ACC112 (cell line): ENCODE measurements around the gene ARHGAP29.
"Not testable (repeated sequence)": the region's sequence is repeated elsewhere in the genome, so short reads cannot be mapped to it uniquely, and the experiment has no call there.

ENCODE experiments used
- H2AFZ ChIP-seq: fragments of 200-600 bp; sonication (generic); one replicate; pipeline ENCODE4 v1.6.0; 2017; ENCODE audit warnings: antibody characterized with exemption, low read length; ENCODE audit not compliant: unreplicated experiment
- H3K27ac ChIP-seq: fragments of 200-600 bp; sonication (generic); 2 replicates; pipeline ENCODE4 v1.5.1; 2014; ENCODE audit warnings: low read depth, mild to moderate bottlenecking, antibody characterized with exemption, low read length, moderate library complexity
- H3K27me3 ChIP-seq: fragments of 200-600 bp; sonication (generic); 2 replicates; pipeline ENCODE4 v1.6.1; 2014; ENCODE audit warnings: mild to moderate bottlenecking, antibody characterized with exemption, low read length, moderate library complexity, mixed read lengths; ENCODE audit not compliant: insufficient read depth
- H3K36me3 ChIP-seq: fragments of 200-600 bp; sonication (generic); 2 replicates; pipeline ENCODE4 v1.6.1; 2016; ENCODE audit warnings: mild to moderate bottlenecking, antibody characterized with exemption, low read length, moderate library complexity, mixed read lengths; ENCODE audit not compliant: insufficient read depth
- H3K4me1 ChIP-seq: fragments of 200-600 bp; sonication (generic); one replicate; pipeline ENCODE4 v1.6.1; 2016; ENCODE audit warnings: low read length, mixed read lengths; ENCODE audit not compliant: insufficient read depth, unreplicated experiment, control insufficient read depth
- H3K4me3 ChIP-seq: fragments of 200-600 bp; sonication (generic); 2 replicates; pipeline ENCODE4 v1.5.1; 2014; ENCODE audit warnings: mild to moderate bottlenecking, low read depth, low read length
- H3K79me2 ChIP-seq: fragments of 200-600 bp; sonication (generic); one replicate; pipeline ENCODE4 v1.6.0; 2016; ENCODE audit warnings: low read length; ENCODE audit not compliant: control insufficient read depth, unreplicated experiment, insufficient read depth

The ARHGAP29 gene

DNA sequence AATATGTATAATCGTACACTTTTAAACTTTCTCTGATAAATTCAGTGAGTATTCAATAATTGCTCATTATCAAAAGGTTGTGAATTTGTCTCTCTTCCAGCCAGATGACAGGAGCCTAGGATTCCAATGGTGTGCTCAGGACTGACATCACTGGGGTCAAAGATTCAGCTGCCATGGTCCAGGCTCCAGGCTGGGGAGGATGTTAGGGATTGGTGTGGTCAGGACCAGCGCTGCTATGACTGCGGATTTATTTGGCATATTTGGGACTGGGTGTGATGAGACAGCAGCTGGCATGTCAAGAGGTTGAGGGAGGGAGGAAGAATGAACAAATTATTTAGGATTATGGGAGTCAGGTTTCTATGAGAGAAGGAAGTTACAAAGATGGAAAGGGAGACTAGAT lies 68.3 kb downstream of the ARHGAP29 start:
- Histone ChIP-seq H3K27me3 (no peaks in the 10 kb centered on the region), H3K36me3 (peaks cover 41% of the 10 kb centered on the region), H3K79me2 (peaks cover 4% of the 10 kb centered on the region), H3K4me3 (no peak overlapping the region), H3K27ac (no peak overlapping the region), H2AFZ (no peak overlapping the region), H3K4me1 (no peaks in the 10 kb centered on the region)

DNA sequence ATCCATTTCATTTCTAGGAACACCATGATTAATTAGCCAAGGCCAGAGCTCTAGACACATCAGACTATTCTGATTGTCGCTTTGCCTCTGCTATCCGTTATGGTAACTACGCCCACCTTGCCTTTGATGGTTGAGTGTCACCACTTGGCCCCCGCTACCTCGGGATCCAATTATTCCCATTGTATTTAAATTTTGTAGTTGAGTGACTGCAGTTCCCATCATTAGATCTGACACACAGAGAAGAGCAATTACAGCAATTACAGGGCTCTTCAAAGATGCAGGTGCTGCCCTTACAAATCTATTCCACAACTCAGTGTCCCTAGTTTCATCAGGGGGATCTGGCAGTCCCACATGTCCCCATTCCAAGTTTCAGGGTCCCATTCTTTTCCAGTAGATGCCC lies 71.5 kb downstream of the ARHGAP29 start:
- no peak overlapping the region for H3K4me3 ChIP-seq
- no peaks in the 10 kb centered on the region for H3K27me3 ChIP-seq
- no peak overlapping the region for H2AFZ ChIP-seq
- H3K36me3 ChIP-seq, result peaks cover 11% of the 10 kb centered on the region
- no peak overlapping the region for H3K27ac ChIP-seq
- H3K4me1 ChIP-seq, result peaks cover 4% of the 10 kb centered on the region
- no peaks in the 10 kb centered on the region for H3K79me2 ChIP-seq

DNA sequence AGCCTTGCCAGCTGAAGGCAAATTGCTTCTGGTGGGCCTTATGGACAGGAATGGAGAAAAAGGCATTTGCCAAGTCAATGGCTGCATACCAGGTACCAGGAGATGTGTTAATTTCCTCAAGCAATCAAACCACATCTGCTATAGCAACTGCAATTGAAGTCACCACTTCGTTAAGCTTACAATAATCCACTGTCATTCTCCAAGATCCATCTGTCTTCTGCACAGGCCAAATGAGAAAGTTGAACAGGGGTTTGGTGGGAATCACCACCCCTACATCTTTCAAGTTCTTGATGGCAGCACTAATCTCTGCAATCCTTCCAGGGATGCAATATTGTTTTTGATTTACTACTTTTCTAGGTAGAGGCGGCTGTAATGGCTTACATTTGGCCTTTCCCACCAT lies 72.5 kb downstream of the ARHGAP29 start:
- not testable (repeated sequence) for H3K36me3 ChIP-seq, H3K27me3 ChIP-seq, H3K79me2 ChIP-seq, H3K4me1 ChIP-seq, H3K4me3 ChIP-seq, H2AFZ ChIP-seq, H3K27ac ChIP-seq

DNA sequence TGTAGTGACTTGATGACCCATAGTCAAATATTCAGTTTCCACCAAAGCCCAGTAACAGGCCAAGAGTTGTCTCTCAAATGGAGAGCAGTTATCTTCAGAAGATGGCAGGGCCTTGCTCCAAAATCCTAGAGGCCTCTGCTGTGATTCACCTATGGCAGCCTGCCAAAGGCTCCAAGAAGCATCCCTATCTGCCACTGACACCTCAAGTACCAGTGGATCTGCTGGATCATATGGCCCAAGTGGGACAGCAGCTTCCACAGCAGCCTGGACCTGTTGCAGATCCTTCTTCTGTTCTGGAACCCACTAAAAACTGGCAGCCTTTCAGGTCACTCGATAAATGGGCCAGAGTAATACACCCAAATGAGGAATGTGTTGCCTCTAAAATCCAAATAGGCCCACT lies 73.3 kb downstream of the ARHGAP29 start:
- H3K27ac ChIP-seq, H2AFZ ChIP-seq, H3K4me1 ChIP-seq, H3K79me2 ChIP-seq, H3K4me3 ChIP-seq, H3K27me3 ChIP-seq, H3K36me3 ChIP-seq: not testable (repeated sequence)

DNA sequence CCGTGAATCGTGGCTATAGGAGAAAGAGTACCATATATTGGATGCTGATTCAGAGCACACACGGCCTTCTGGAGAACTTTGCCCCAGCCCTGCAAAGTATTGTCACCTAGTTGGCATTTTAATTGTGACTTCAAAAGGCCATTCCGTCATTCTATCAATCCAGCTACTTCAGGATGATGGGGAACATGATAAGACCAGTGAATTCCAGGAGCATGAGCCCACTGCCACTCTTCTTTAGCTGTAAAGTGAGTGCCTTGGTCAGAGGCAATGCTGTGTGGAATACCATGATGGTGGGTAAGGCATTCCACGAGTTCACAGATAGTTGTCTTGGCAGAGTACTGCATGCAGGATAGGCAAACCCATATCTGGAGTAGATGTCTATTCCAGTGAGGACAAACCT lies 74.1 kb downstream of the ARHGAP29 start:
- not testable (repeated sequence) for H3K4me1 ChIP-seq, H3K27me3 ChIP-seq, H3K79me2 ChIP-seq

DNA sequence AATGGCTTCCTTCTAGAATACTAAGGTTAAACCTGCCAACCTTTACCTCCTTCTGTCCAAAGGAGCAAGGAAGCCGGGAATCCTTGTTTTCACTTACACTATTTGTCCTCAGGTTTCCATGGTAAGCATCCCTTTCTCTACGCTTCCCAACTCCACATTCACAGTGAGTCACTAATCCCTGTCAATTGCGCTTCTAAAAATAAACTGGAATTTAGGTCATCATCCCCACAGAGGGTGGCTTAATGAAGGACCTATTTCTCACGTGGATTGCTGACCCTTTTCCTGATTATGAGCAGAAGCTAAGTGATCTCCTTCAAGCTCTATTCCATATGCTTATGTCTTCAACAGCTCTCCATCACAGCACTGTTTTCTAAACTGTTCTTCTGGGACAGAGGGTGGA lies 76.6 kb downstream of the ARHGAP29 start:
- H3K36me3 ChIP-seq, result no peaks in the 10 kb centered on the region
- peaks cover 9% of the 10 kb centered on the region for H3K4me1 ChIP-seq
- H3K4me3 ChIP-seq, result no peak overlapping the region
- peak overlapping the region; percentile 34; the same call in 1 of the 2 replicates for H3K27ac ChIP-seq
- no peaks in the 10 kb centered on the region for H3K79me2 ChIP-seq
- no peak overlapping the region for H2AFZ ChIP-seq
- H3K27me3 ChIP-seq, result no peaks in the 10 kb centered on the region

More for the DNA sequence above, 74.1 kb downstream of the ARHGAP29 start:
- H3K36me3 ChIP-seq, H3K27ac ChIP-seq, H2AFZ ChIP-seq, H3K4me3 ChIP-seq: not testable (repeated sequence)

DNA sequence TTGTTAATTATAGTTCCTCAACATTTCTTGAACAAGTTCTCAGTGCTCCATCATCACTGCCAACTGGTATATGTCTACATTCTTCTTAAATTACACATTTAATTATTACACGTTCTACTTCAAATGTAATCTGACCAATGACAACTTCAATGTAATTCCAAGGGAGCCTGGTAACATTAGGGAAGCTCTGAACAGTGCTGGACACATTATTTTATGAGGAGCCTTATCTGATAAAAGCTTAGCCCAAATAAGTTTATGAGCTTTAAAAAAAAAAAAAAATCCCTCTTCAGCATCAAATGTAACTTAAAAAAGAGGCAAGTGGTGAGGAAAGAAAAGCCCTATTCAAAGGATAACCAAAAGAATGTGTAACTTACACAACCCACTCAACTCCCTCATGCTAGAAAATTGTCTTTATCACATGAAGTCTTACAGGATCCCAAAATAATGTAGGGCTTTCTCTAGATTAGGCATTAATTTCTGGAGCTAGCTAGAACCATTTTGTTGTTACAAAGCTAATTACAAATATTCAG lies 81.2 kb downstream of the ARHGAP29 start:
- Histone ChIP-seq H3K27ac (no peak overlapping the region), H3K36me3 (no peaks in the 10 kb centered on the region), H3K79me2 (no peaks in the 10 kb centered on the region), H3K4me1 (peaks cover 8% of the 10 kb centered on the region), H3K27me3 (no peaks in the 10 kb centered on the region), H2AFZ (no peak overlapping the region), H3K4me3 (no peak overlapping the region)

DNA sequence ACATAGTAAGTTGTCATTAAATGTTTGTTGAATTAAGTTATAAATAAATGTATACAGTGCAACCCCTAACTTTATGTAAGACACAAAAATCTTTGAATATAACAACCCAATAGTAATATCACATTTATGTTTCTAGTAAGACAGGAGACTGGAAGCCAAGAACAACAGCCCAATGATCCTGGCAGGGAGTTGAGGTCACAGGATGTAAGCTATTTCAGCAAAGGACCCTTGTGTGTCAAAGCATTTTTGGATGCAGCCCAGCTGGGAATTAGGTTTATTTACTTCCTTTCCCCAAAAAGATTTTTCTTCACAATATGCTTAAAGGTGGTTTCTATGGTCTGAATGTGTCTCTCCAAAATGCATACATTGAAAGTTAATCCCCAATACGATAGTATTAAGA lies 82.4 kb downstream of the ARHGAP29 start:
- no peak overlapping the region for H3K4me3 ChIP-seq
- H3K27ac ChIP-seq, result no peak overlapping the region
- no peaks in the 10 kb centered on the region for H3K4me1 ChIP-seq
- no peaks in the 10 kb centered on the region for H3K27me3 ChIP-seq
- no peaks in the 10 kb centered on the region for H3K79me2 ChIP-seq
- no peaks in the 10 kb centered on the region for H3K36me3 ChIP-seq
- no peak overlapping the region for H2AFZ ChIP-seq

DNA sequence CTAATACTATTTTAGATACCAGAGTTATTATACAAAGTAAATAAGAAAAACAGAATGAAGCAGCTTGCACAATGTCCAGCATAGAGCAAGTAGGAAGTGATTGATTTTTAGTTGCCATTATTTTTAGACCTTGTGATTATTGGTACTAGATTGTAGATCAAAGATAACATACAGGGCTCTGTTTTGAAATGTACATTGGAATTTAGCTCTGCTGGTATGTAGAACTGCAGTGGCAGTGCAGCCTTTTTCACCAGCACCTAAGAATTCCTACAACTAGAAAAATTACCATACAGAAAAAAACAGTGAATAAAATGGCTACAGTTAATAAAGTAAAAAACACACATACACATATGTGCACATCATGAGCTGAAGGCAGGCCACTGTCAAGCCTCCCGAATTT lies 84.3 kb downstream of the ARHGAP29 start:
- Histone ChIP-seq H3K27me3 (no peaks in the 10 kb centered on the region), H3K4me3 (no peak overlapping the region), H2AFZ (no peak overlapping the region), H3K27ac (no peak overlapping the region), H3K4me1 (no peaks in the 10 kb centered on the region), H3K36me3 (no peaks in the 10 kb centered on the region), H3K79me2 (no peaks in the 10 kb centered on the region)

DNA sequence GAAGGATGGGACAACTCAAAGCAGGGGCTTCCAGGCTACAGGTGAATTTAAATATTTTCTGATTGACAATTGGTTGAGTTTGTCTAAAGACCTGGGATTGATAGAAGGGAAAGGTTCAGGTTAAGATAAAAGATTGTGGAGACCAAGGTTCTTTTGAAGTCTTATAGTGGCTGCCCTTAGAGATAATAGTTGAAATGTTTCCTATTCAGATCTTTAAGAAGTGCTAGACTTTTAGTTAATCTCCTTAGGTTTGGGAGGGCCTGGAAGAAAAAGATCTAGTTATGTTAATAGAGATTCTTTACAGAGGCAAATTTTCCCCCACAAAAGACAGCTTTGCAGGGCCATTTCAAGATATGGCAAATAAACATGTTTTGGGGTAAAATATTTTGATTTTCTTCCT lies 88.2 kb downstream of the ARHGAP29 start:
- not testable (repeated sequence) for H3K27ac ChIP-seq, H3K27me3 ChIP-seq, H3K4me3 ChIP-seq, H3K4me1 ChIP-seq, H2AFZ ChIP-seq, H3K36me3 ChIP-seq, H3K79me2 ChIP-seq

DNA sequence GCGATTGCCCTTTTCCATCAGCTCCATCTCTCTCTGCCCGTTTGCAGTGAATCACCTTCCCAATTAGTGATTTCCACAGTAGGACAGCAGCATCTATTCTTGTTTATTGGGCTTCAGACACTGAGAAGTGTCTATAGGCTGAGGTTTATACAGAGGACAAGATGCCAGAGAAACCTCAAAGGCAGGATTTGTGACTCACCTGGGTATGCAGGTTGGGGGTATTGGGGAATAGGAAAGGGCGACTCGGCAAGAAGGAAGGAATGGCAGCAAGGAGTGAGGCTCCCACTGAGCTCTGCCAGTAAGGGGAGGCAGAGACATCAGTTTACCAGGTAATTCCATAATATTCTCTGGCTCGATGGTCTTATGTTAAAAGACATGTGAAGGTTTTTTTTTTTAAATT lies 91.1 kb downstream of the ARHGAP29 start:
- Histone ChIP-seq H3K27ac (no peak overlapping the region), H3K4me3 (no peak overlapping the region), H3K4me1 (peaks cover 12% of the 10 kb centered on the region), H3K36me3 (no peaks in the 10 kb centered on the region), H3K79me2 (no peaks in the 10 kb centered on the region), H3K27me3 (no peaks in the 10 kb centered on the region), H2AFZ (no peak overlapping the region)
